GM21515 (cell line): Measurements from ENCODE around the gene NEMP1.
"Not testable (repeated sequence)": the region's sequence is repeated elsewhere in the genome, so short reads cannot be mapped to it uniquely, and the experiment has no call there.

Experiments used
- ATAC-seq: cut with Tn5 transposase; IDR thresholded peaks from one replicate; pipeline ENCODE4 v1.9.1; 2021; ENCODE audit not compliant: unreplicated experiment

Gene NEMP1

GRCh38 chr12:57031138-57031725 lies 47.4 kb downstream of the NEMP1 start:
- no peak for ATAC-seq

- no peak for ATAC-seq
These were observed 49.1 kb downstream of the NEMP1 start for GRCh38 chr12:57029457-57029856.

DNA sequence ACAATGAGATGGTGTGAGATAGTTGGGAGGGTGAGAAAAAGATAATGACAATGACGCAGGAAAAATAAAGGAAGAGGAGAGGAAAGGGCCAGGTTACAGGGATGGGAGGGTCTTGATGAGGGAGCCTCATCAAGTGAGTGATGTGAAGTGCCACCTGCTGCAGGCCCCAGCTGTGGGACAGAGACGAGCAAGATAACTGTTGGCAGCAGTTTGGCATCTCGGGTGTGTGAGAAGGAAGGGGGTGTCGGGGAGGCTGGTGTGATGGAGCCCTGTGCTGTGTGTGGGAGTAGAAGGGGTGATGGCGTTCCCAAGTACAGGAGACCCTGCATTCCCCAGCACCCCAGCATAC lies 50.8 kb downstream of the NEMP1 start:
- ATAC-seq, result no peak

DNA sequence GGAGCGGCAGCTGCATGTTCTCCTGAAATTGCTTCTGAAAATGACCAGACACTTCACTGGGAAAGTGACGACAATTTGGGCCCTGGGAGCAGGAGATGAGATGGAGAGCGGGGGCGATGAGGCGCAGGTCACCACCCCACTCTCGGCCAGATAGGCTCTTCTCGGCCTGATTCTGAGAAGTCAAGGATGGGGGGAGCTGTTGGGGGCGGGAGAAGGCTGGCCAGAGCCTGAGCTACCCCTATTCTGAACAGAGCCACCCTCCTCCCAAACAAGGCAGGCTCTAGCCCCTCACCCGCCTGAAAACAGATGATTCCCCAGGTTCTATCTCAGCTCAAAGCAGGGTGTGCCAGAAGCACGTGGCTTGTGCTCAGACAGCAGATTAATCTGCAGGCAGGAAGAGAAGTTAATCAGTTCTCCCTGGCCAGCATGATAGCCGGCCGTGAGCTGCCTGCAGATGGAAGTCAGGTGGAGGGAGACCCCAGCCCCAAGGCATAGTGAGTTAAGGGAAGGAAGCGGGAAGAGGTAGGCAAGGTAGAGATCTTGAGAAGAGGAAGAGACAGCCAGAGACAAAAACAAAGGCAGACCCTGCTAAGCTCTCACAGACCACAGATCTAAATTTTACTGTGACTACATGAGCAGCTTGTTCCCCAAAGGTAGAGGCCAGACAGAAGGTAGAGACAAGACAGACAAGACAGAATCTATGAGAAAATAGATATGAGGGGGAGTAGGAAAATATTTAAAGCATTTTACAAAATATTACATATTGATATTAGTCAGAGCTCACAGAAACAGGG lies 51.4 kb downstream of the NEMP1 start:
- no peak for ATAC-seq

DNA sequence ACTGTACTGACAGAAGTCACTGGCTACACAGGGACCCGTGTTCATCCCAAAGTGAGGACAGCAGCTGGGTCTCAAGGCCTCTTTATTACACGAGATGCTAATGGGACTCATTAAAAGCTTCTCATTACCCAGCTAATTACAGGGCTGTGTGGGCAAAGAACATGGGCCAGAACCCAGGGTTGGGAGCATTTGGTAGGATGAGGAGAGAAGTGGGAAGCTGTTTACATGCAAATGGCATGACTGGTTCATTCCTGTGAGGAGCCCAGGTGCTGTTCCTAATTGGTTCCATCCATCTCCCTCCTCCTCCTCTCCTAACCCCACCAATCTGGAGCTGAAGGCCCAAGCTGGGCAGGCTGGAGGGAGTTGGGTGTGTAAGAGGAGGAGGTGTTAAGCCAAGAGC lies 53.4 kb downstream of the NEMP1 start:
- no peak for ATAC-seq

- ATAC-seq, result not testable (repeated sequence)
These were observed 56.3 kb downstream of the NEMP1 start for GRCh38 chr12:57022324-57022723.

DNA sequence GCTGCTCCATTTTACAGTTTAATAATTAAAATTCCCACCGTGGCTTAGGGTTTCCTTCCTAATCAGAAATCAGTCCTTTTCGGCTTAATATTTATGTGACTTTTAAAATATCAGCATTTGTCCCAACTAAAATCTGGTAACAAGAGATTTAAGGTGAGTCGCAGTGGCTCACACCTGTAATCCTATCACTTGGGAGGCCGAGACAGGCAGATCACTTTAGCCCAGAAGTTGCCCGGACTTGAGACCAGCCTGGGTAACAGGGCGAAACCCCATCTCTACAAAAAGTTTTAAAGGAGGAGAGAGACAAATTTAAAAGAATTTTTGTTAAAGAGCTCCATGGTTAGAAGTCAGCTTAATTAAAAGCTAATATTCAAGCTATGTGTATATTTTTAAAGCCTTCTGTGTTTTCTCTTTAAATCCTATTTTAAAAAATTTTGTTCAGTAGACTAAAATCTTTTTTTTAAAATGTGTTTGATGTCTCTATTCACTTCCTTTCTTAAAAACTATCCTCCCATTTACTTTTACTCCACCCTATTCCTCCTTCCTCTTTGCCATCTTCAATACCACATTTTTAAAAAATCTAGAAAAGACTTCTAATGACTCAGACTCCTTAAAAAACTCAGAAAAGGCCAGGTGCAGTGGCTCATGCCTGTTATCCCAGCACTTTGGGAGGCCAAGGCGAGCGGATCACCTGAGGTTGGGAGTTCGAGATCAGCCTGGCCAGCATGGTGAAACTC lies 58.4 kb downstream of the NEMP1 start:
- no peak for ATAC-seq

- no peak for ATAC-seq
These were observed 59.7 kb downstream of the NEMP1 start for GRCh38 chr12:57018906-57019305.

DNA sequence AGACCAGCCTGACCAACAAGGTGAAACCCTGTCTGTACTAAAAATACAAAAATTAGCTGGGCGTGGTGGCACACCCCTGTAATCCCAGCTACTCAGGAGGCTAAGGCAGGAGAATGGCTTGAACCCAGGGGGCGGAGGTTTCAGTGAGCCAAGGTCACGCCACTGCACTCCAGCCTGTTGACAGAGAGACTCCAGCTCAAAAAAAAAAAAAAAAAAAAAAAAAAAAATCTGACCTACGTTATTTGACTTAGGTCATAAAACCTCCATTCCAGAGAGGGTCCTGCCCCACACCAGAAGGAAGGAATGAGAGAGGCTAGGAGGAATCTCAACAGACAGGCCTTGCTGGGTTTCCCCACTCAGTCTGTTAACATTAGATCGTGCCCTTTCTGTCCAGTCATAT lies 60.2 kb downstream of the NEMP1 start:
- not testable (repeated sequence) for ATAC-seq

- no peak for ATAC-seq
These were observed 62.2 kb downstream of the NEMP1 start, which contains the start of gene TAC3 for GRCh38 chr12:57016348-57016747. TSS of gene TAC3 (minus strand) at chr12:57016529. CDS start at chr12:57015797, 732 bp downstream.

DNA sequence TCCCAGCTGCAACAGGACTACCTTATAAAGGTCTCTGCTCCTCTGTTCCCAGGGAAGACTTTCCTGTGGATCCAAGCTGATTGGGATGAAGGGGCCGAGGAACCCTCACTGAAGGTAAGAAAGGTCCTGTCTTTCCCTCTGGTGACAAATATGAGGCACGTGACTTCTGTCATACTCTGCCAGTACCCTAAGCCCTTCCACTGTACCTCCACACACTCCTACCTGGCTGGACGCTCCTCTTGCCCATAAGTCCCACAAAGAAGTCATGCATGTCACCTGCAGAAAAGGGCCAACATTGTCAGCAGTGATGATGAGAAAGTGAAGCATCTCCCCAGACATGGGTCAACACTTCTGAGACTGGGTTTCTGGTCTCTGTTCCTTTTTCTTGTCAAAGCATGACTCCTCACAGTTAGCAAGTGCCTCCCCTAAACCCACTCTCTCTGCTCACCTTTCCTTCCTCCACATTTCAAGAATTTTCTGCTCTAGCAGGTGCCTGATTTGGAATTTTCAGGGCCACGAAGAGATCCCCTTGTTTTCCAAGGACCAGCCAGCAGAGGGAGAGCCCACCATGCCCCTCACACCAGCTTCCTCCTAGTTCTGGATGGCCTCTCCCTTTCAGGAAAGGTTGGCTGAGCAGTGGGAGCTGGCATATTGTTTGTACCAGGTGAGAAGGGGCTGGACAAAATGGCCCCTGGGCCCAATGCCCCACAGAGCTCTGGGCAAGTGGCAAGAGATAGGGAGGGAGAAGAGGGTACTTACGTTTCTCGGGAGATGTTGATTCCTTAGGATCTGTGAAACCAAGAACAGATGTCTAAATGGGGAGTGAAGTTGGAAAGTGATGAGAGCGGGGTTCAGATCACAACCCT lies 65.8 kb downstream of the NEMP1 start:
- ATAC-seq, result peak; percentile 71

DNA sequence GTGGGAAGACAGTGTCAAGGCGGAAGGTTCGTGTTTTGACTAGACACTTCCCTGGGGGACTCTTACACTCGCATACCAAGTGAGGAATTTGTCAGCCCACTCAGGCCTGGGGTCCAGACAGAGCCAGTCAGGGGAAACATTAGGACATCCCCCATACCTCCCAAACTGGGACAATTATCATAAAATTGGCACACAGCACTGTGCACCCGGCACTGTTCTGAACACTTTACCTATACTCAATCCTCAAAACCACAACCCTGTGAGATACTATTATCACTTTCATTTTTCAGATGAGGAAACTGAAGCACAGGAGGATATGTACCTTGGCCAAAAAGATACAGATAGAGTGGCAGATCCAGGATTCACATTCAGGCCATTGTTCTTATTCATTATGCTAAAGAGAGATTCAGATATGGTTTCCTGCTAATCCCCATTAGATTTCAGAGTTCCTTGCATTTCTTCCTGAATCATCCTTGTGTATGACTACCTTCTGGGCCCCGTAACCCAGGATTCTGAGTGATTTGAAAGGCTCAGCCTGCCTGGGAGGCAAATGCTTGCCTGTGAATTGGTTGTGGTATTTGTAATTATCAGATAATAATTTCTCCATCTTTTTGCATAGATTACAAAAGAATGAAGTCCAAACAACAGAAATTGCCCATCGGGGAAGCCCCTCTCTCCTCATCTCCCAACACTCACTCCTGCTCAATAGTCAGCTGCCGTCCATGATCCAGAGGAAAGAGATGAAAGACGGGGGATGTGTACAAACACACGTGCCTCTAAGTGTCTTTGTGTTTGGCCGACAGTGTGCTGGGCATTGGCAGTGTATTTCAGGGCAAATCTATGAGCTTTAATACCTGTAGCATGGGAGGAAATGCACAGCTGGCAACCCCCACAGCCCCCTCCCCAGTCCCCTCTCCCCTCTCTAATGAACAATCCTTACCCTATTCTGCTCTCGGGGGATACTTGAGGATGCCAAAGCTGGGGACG lies 66.9 kb downstream of the NEMP1 start:
- ATAC-seq, result peak; percentile 49

DNA sequence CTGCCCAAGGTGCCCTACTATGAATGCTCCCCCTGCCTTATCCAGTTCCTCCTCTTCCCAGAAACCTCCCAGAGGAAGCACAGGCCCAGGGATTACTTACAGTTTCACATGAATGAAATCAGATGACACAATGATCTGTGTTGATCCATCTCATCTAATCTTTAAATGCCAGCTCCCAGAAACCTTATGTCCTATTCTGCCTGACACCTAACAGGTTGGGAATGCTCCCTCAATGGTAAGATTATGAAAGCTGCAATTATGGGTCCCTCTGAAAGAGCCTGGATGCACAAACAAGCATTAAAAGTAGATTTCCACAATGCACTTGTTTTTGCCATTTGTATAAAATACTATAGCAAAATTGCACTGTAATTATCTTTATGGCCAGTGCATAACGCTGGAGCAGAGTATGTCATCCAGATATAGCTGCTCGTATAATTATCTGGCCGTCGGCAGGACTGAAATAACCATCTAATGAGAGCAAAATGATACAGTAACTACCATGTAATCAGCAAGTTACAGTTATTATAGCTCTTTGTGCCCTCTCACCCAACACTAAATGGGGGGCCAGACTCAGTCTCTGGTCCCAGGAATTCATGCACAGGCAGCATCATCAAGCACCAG lies 67.9 kb downstream of the NEMP1 start:
- ATAC-seq, result no peak

DNA sequence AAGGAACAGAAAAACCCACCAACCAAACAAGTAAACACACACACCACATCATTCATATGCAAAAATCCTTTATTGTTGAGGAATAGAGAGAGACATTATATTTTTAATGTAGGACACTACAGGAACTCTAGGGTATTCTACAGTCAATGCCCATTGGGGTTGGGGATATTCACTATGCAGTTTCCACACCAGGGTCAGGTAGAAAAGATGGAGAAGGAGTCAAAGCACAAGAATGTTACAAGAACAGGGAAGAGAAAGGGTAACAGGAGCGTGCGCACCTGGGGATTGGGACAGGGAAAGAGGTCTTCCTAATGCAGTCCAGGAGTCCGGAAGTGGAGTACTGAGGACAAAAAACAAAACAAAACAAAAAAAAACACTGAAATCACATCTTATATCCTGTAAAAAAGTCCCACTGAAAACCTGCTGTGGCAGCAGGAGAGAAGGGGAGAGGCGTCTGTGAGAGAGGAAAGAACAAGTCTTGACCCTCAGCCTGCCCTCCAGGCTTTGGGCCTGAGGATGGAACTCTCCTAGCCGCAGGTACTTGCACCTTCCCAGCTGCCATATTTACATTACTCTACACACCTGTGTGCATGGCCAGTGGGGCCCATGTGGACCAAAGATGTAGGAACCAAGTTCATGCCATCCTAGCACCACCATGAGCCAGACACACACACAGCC lies 68.5 kb downstream of the NEMP1 start:
- ATAC-seq, result no peak

- ATAC-seq, result no peak
These were observed 70.4 kb downstream of the NEMP1 start for GRCh38 chr12:57008178-57008577.

- ATAC-seq, result no peak
These were observed 71.6 kb downstream of the NEMP1 start for GRCh38 chr12:57006809-57007475.

- peak; percentile 58 for ATAC-seq
These were observed 72.4 kb downstream of the NEMP1 start, which contains the start of gene ZBTB39 for GRCh38 chr12:57005980-57006808. TSS of gene ZBTB39 (minus strand) at chr12:57006546. CDS start at chr12:57004917, 1,629 bp downstream.
